Testis (tissue), 5 donors: ENCODE measurements around the gene NDUFB6. TPM values are rescaled to one million over a fixed set of nuclear protein-coding genes. Genes with fewer than 3 reads are reported as not detected.
"Not testable (repeated sequence)": the region's sequence is repeated elsewhere in the genome, so short reads cannot be mapped to it uniquely, and the experiment has no call there.

Experiments used
- DNase-seq: peaks from one replicate; pipeline ENCODE4 v3.0.0-alpha.2; 2019
- H3K27ac ChIP-seq, 2 donors: fragments of 200-600 bp; sonication (generic); one replicate each; pipeline ENCODE4 v1.5.1; 2019
- H3K27me3 ChIP-seq: fragments of 200-600 bp; sonication (generic); one replicate; pipeline ENCODE4 v1.5.1; 2019
- H3K36me3 ChIP-seq: fragments of 200-600 bp; sonication (generic); one replicate; pipeline ENCODE4 v1.5.1; 2017; ENCODE audit warnings: low read depth; ENCODE audit errors: missing control alignments
- H3K4me1 ChIP-seq: fragments of 200-600 bp; sonication (generic); one replicate; pipeline ENCODE4 v1.5.1; 2019
- H3K4me3 ChIP-seq, 2 donors: fragments of 200-600 bp; sonication (generic); one replicate each; pipeline ENCODE4 v1.5.1; 2017 to 2019
- H3K9me3 ChIP-seq: fragments of 200-600 bp; sonication (generic); one replicate; pipeline ENCODE4 v1.5.1; 2017
- CTCF ChIP-seq, 3 experiments: fragments of 450-650 bp in 2 of 3; fragments of 200-600 bp in 1 of 3; sonication (generic) in 1 of 3; IDR thresholded peaks; one replicate each; pipeline ENCODE4 v1.5.1; 2016 to 2019; ENCODE audit warnings: antibody characterized with exemption in 3 of 3, mild to moderate bottlenecking in 2 of 3, moderate library complexity in 1 of 3
- POLR2A ChIP-seq: fragments of 450-650 bp; IDR thresholded peaks from one replicate; pipeline ENCODE4 v1.6.1; 2017; ENCODE audit warnings: antibody characterized with exemption, mild to moderate bottlenecking, moderate library complexity
- WGBS, 2 donors: methylation state at CpG; one replicate each; pipeline ENCODE4 v1.1.5; 2018; 5-methylcytosine and 5-hydroxymethylcytosine counted together
- intact Hi-C: fragments of 100-400 bp; cut with DNase I; formaldehyde crosslinking; loops from one replicate; pipeline ENCODE4 v1.15.1; 2023; ENCODE audit warnings: low total_unique reads
- long read RNA-seq, 2 donors: transcript quantifications; one replicate each; lab custom pipeline, GENCODE V29; 2026
- polyA plus RNA-seq: library from polyadenylated mRNA; stranded (reverse); fragments of 350-450 nt; fragmentation: Illumina TruSeq; extraction: RNeasy Lipid Tissue Mini Kit (QIAGEN cat#74804); gene quantifications from one replicate; pipeline ENCODE4 v1.2.3, GENCODE V29; 2014; ENCODE audit warnings: low read depth, low replicate concordance; ENCODE audit not compliant: insufficient read depth
- total RNA-seq, 2 donors: library from RNA; depleted of rRNA; stranded (reverse); fragments of >200 nt; gene quantifications; one replicate each; pipeline ENCODE4 v1.2.3, GENCODE V29; 2016

NDUFB6 gene
- total RNA-seq (10 to 100 TPM; 56.4 to 61.8 TPM), polyA plus RNA-seq (97.9 TPM)
- long read RNA-seq, donor 1, transcript NDUFB6-203 (4 exons, 1,366 nt): major isoform, 121 of 132 reads
- long read RNA-seq, donor 1, partial matches to known transcripts: 6 of 132 reads
- long read RNA-seq, donor 1, other reads (novel, unspliced or antisense): 0 of 132 reads
- long read RNA-seq, donor 2, transcript NDUFB6-203 (4 exons, 1,366 nt): major isoform, 108 of 117 reads
- long read RNA-seq, donor 2, partial matches to known transcripts: 0 of 117 reads
- long read RNA-seq, donor 2, other reads (novel, unspliced or antisense): 5 of 117 reads

- 0% methylated on average over 16 to 36 of the region's 36 CpGs for WGBS, 2 donors
Observed at GRCh38 chr9:32572900-32573523, at the start of gene NDUFB6. TSS of gene NDUFB6 (minus strand) at chr9:32573159. CDS start at chr9:32573060, 99 bp downstream.

GRCh38 chr9:32618261-32618660, 45.3 kb upstream of the NDUFB6 start:
- TF ChIP-seq POLR2A: no peak
- TF ChIP-seq CTCF (IDR thresholded peaks at IDR 0.05): no peak
- intact Hi-C loops: no loop called here
- Histone ChIP-seq H3K27ac (no peak overlapping the region), H3K4me1 (no peaks in the 10 kb centered on the region), H3K27me3 (no peaks in the 10 kb centered on the region), H3K9me3 (no peaks in the 10 kb centered on the region), H3K36me3 (no peaks in the 10 kb centered on the region), H3K4me3 (no peak overlapping the region)
- WGBS, 2 donors: 74% methylated on average over 5 of the region's 5 CpGs
- DNase-seq: no peak

More at GRCh38 chr9:32572900-32573523, at the start of gene NDUFB6:
- peak; percentile 97 for DNase-seq
- Histone ChIP-seq H3K4me1 (peaks cover 17% of the 10 kb centered on the region), H3K27me3 (no peaks in the 10 kb centered on the region), H3K9me3 (no peaks in the 10 kb centered on the region), H3K27ac (peak within 1 kb of the TSS; percentile 79 to 91), H3K4me3 (peak within 1 kb of the TSS; percentile 88 to 90), H3K36me3 (no peaks in the 10 kb centered on the region)
- TF ChIP-seq POLR2A (no peak), CTCF (IDR thresholded peaks at IDR 0.05) (no peak)
- intact Hi-C loops: no loop called here

GRCh38 chr9:32606811-32607210, 33.9 kb upstream of the NDUFB6 start:
- H3K4me1 ChIP-seq: no peaks in the 10 kb centered on the region
- H3K27me3 ChIP-seq: no peaks in the 10 kb centered on the region
- no peaks in the 10 kb centered on the region for H3K36me3 ChIP-seq
- no peaks in the 10 kb centered on the region for H3K9me3 ChIP-seq
- 82 to 86% methylated on average over 2 of the region's 2 CpGs for WGBS, 2 donors
- no peak overlapping the region for H3K4me3 ChIP-seq
- no peak overlapping the region for H3K27ac ChIP-seq
- TF ChIP-seq POLR2A (no peak), CTCF (IDR thresholded peaks at IDR 0.05) (no peak)
- intact Hi-C loops: no loop called here
- no peak for DNase-seq

- 54 to 57% methylated on average over 12 of the region's 12 CpGs for WGBS, 2 donors
- Histone ChIP-seq H3K27ac (no peak overlapping the region), H3K4me1 (no peaks in the 10 kb centered on the region), H3K27me3 (no peaks in the 10 kb centered on the region), H3K9me3 (no peaks in the 10 kb centered on the region), H3K36me3 (no peaks in the 10 kb centered on the region), H3K4me3 (peak overlapping the region in 1 of 2 donors; percentile 3)
- TF ChIP-seq CTCF (IDR thresholded peaks at IDR 0.05) (no peak), POLR2A (no peak)
- intact Hi-C loops: no loop called here
- peak; percentile 21 for DNase-seq
Observed at GRCh38 chr9:32603914-32604852, 31.2 kb upstream of the NDUFB6 start.

GRCh38 chr9:32599021-32599420, 26.1 kb upstream of the NDUFB6 start:
- DNase-seq, intact Hi-C loops, H3K27ac ChIP-seq, H3K4me3 ChIP-seq, H3K27me3 ChIP-seq, H3K36me3 ChIP-seq, H3K9me3 ChIP-seq, H3K4me1 ChIP-seq: not testable (repeated sequence)
- WGBS, 2 donors: 83 to 88% methylated on average over 3 of the region's 3 CpGs
